HG03558 (cell line): Measurements from ENCODE around the gene SPECC1L.
"Not testable (repeated sequence)": the region's sequence is repeated elsewhere in the genome, so short reads cannot be mapped to it uniquely, and the experiment has no call there.

Experiments
- ATAC-seq: cut with Tn5 transposase; IDR thresholded peaks from one replicate; pipeline ENCODE4 v1.9.1; 2021; ENCODE audit warnings: moderate number of reproducible peaks; ENCODE audit not compliant: unreplicated experiment; ENCODE audit errors: extremely low read depth

The SPECC1L gene

DNA sequence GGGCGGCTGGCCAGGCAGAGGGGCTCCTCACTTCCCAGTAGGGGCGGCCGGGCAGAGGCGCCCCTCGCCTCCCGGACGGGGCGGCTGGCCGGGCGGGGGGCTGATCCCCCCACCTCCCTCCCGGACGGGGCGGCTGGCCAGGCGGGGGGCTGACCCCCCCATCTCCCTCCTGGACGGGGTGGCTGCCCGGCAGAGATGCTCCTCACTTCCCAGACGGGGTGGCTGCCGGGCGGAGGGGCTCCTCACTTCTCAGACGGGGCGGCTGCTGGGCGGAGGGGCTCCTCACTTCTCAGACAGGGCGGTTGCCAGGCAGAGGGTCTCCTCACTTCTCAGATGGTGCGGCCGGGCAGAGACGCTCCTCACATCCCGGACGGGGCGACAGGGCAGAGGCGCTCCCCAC, 46.9 kb downstream of the SPECC1L start:
- not testable (repeated sequence) for ATAC-seq

DNA sequence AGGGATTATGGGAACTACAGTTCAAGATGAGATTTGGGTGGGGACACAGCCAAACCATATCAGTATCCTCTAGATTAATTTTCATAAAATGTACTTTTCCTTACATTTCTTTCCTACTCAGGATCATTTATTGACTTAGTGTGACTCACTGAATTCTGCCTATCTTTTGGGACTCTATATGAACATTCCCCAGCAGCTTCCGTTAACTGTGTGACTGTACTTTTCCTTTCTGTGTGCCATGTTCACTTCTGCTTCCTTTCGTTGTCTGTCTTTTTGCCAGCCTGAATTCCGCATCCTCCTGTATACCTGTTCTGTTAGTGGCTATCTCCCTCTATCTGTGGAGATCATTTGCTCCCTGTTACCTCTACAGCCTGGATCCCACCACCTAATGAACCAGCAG, 48.8 kb downstream of the SPECC1L start:
- ATAC-seq: no peak

DNA sequence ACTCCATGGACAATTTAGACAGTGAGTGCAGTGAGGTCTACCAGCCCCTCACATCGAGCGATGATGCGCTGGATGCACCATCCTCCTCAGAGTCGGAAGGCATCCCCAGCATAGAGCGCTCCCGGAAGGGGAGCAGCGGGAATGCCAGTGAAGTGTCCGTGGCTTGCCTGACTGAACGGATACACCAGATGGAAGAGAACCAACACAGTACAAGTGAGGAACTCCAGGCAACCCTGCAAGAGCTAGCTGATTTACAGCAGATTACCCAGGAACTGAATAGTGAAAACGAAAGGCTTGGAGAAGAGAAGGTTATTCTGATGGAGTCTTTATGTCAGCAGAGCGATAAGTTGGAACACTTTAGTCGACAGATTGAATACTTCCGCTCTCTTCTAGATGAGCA, 51.4 kb downstream of the SPECC1L start:
- no peak for ATAC-seq

- ATAC-seq: no peak
These were observed 51.9 kb downstream of the SPECC1L start for GRCh38 chr22:24322522-24322921.

GRCh38 chr22:24323233-24323632, 52.6 kb downstream of the SPECC1L start:
- ATAC-seq: no peak

GRCh38 chr22:24323695-24324094, 53.1 kb downstream of the SPECC1L start:
- ATAC-seq: no peak

GRCh38 chr22:24324137-24324536, 53.5 kb downstream of the SPECC1L start:
- no peak for ATAC-seq

DNA sequence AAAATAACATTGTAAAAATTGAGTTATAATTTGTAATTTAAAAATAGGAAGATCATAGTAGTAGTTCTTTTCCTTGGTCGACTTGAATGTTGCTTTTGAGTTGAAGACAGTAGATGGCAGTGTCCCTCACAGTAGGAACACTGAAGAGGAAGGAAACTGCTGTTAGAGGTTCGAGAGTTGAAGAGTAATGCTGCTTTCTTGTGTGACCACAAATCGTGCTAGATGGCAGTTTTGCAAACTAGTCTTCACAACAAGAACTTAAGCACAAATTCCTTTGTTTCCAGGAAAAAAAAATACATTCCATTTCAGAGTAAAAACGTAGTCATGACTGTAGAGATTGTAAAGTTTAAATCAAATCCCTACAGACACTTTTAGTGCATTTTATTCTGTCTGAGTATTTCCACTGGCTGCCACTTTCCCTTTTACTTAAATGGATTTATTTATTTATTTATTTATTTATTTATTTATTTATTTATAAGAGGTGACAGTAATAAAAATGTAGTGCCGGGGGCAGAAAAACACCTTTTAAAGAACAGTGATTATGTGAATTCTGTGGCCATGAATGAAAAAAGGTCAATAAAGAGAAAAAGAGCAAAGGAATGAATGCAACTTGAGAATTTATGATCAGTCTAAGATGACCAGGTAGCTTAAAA, 54.6 kb downstream of the SPECC1L start:
- ATAC-seq: no peak

GRCh38 chr22:24326266-24326665, 55.6 kb downstream of the SPECC1L start:
- no peak for ATAC-seq

GRCh38 chr22:24327832-24328231, 57.2 kb downstream of the SPECC1L start:
- ATAC-seq: no peak

- no peak for ATAC-seq
These were observed 58.8 kb downstream of the SPECC1L start for GRCh38 chr22:24329453-24329852.

DNA sequence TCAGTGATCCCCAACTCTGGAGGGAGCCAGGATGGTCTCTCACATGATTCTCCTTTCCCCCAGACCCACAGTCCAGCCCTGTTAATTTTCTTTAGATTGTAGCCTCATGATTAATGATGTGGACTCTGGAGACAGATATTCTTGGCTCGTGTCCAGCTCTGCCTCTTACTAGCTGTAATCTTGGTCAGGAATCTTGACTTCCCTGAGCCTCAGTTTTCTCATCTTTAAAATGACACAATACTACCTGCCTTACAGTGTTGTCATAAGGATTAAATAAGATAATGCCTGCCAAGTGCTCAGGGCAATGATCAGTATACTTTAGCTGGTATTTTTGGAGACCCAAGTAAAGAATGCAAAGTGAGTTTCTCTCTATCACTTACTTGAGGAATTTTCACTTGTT, 60.0 kb downstream of the SPECC1L start:
- no peak for ATAC-seq

DNA sequence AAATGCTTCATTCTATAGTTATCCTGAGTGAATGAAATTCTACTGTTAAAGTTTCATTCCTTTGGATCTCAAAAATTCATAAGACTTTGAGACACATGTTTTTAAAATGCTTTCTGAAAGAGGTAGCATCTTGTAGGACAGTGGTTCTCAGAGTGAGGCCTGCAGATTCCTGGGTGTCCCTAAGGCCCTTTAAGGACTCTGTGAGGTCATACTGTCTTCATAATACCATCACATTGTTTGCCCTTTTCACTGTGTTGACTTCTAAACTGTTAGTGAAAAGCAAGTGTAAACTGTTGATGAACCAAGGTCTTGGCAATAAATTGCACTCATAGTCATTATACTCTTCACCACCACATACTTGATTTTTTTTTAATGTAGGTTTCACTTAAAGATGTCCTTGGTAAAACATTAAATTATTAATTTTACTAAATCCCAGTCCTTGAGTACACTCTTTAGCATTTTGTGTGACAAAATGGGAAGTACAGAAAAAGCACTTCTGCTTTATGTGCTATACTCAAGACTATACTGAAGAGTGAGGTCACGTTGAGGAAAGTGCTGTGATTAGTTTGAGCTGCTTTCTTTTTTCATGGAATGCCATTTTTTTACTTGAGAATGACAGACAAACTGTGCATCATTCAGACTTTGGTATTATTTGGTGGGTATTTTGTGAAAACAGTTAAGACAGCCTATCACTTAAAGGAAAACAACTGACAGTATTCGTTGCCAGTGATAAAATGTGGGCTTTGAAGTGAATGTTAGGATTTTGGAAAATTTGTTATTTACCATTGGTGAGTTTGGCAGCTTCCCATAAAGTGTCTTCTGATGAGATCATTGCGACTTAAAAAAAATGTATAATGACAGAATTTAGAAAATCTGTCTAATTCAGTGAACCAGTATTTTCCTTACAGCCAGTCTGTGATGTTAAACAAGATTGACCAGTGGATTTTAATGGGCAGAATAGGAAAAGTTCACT, 61.1 kb downstream of the SPECC1L start:
- ATAC-seq: no peak

DNA sequence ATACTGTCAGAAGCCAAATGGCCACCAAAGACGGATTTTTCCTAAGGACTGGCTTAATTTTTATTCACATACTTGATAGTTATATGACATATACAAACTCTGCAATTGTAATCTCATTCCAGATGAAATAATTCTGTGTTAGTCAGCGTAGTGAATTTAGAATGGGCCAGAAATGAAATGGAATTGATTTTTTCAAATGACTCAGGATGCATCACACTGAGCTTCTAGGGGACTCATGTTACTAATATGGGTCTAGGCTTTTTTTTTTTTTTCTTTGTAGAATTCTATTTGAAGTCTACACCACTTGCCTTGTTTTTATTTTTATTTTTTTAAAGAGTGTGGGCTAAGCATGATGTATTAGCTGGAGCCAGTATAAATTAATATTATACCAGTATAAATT, 62.7 kb downstream of the SPECC1L start:
- ATAC-seq: no peak

DNA sequence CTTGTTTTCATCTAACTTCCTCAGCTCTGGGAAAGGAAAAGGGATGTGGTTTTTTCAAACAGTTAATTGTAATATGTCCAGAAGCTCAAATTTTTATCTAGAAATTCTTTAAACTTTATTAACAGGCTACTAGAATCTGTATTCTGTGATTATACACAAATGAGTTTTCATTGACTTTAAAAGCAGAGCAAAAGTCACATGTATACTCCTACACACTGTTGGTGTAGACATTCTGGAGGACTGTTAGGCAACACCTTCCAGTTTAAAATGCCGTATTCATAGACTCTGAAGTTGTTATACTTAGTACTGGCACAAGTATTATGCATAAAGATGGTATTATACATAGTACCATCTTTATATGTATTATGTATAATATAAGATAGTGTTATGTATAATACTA, 64.9 kb downstream of the SPECC1L start:
- no peak for ATAC-seq

DNA sequence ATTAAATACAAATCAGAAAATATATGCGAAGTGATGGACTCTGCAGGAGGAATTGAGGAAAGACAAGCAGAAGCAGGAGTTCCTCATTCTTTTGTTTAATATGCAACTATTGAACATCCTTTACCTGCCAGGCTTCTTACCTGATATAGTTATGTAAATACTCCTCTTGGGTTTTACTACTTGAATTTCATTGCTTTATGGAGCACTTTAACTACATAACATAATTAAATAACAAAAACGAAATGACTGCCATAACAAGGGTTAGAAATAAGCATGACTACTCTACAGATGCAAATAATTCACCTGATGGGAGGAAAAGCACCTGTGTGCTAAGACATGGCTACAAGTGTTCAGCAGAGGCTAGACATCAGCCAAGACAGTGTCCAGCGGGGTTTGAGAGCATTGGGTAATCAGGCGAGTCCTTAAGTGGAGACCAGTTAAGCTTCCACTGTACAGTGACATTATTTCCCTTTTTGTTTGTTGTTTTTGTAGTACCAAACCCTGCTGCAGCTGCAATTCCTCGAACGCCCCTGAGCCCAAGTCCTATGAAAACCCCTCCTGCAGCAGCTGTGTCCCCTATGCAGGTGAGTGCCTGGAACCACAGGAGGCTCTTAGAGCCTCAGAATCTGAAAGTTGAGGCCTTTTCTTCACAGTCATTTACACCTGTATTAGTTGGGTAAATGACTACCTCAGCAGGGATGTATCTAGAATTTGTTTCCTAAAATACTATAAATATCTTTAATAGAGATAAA, 67.4 kb downstream of the SPECC1L start:
- ATAC-seq: no peak

- ATAC-seq: no peak
These were observed 68.3 kb downstream of the SPECC1L start for GRCh38 chr22:24338726-24339451.

- no peak for ATAC-seq
These were observed 68.8 kb downstream of the SPECC1L start for GRCh38 chr22:24339452-24339747.

GRCh38 chr22:24341627-24342026, 71.0 kb downstream of the SPECC1L start:
- ATAC-seq: no peak

DNA sequence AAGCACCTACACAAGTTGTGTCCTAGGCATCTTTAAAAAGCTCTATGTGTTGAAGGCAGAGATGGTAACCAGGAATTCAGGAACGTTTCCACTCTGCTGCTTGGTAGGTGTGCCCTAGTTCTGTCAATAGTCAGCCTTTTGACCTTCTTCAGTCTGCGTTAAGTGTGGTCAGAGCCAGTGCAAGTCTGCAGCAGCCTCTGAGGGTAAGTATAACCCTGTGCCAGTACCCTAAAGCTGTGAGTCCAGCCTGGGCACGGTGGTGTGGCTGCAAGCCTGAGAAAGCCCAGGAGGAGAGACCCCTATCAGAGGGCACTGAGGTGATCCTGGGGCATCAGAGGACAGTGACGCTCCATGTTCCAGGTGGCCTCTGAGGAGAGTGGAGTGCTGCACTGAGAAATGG, 80.0 kb downstream of the SPECC1L start:
- no peak for ATAC-seq
